Type B pancreatic cell (in vitro differentiated cells): ENCODE data around the gene NAALADL1. TPM values are rescaled to one million over a fixed set of nuclear protein-coding genes. Genes with fewer than 3 reads are reported as not detected.

ENCODE experiments used
- DNase-seq: peaks from one replicate; pipeline ENCODE4 v3.0.0; 2021; ENCODE audit warnings: mixed read lengths; ENCODE audit not compliant: unreplicated experiment; ENCODE audit errors: extremely low spot score
- H3K27ac Mint-ChIP-seq: 2 replicates; pipeline ENCODE4 v1.8.0; 2021; ENCODE audit warnings: mild to moderate bottlenecking, mixed read lengths
- H3K27me3 Mint-ChIP-seq: 2 replicates; pipeline ENCODE4 v1.8.0; 2021; ENCODE audit warnings: mixed read lengths
- H3K36me3 Mint-ChIP-seq: 2 replicates; pipeline ENCODE4 v1.8.0; 2021; ENCODE audit warnings: mixed read lengths
- H3K4me1 Mint-ChIP-seq: one replicate; pipeline ENCODE4 v1.8.0; 2021; ENCODE audit warnings: mixed read lengths; ENCODE audit not compliant: unreplicated experiment
- H3K4me3 Mint-ChIP-seq: 2 replicates; pipeline ENCODE4 v1.8.0; 2021; ENCODE audit warnings: mild to moderate bottlenecking, mixed read lengths
- H3K9me3 Mint-ChIP-seq: 2 replicates; pipeline ENCODE4 v1.8.0; 2021; ENCODE audit warnings: mixed read lengths
- total RNA-seq: library from RNA; stranded (reverse); gene quantifications from 2 replicates; pipeline ENCODE4 v1.2.1, GENCODE V29; 2021; ENCODE audit warnings: low replicate concordance
- TF ChIP-seq, protein P1 (sequence below): fragments of 200-600 bp; sonication (generic); conservative IDR thresholded peaks from 2 replicates; pipeline ENCODE4 v1.5.0; 2021; ENCODE audit warnings: antibody characterized with exemption, mild to moderate bottlenecking

Gene NAALADL1
- total RNA-seq, 1 donor from 2014 or later, result 1.2 TPM

DNA sequence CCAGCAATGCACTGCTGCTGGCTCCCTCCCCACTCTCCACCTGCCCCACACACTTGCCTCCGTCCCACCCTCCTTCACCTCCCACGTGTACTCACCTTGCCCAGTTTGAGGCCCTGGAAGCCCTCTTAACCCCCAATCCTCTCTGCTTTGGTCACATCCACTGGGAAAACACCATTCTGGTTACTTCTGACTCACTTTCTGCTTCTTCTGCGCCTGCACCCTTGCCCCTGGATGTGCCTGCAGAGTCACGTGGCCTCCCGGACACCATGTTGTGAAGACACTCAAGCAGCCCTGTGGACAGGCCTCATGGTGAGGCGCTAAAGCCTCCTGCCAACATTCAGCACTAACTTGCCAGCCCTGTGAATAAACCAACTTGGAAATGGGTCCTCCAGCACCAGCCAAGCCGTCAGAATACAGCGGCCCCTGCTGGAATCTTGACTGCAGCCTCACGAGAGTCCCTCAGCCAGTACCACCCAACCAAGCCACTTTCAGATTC, 2.6 kb upstream of the NAALADL1 start:
- Mint-ChIP-seq H3K4me1 (no peaks in the 10 kb centered on the region), H3K27me3 (no peaks in the 10 kb centered on the region), H3K36me3 (no peaks in the 10 kb centered on the region), H3K9me3 (no peaks in the 10 kb centered on the region), H3K4me3 (no peak overlapping the region), H3K27ac (no peak overlapping the region)
- no peak for DNase-seq
- TF ChIP-seq, protein P1, sequence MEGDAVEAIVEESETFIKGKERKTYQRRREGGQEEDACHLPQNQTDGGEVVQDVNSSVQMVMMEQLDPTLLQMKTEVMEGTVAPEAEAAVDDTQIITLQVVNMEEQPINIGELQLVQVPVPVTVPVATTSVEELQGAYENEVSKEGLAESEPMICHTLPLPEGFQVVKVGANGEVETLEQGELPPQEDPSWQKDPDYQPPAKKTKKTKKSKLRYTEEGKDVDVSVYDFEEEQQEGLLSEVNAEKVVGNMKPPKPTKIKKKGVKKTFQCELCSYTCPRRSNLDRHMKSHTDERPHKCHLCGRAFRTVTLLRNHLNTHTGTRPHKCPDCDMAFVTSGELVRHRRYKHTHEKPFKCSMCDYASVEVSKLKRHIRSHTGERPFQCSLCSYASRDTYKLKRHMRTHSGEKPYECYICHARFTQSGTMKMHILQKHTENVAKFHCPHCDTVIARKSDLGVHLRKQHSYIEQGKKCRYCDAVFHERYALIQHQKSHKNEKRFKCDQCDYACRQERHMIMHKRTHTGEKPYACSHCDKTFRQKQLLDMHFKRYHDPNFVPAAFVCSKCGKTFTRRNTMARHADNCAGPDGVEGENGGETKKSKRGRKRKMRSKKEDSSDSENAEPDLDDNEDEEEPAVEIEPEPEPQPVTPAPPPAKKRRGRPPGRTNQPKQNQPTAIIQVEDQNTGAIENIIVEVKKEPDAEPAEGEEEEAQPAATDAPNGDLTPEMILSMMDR, result peak; percentile 46

DNA sequence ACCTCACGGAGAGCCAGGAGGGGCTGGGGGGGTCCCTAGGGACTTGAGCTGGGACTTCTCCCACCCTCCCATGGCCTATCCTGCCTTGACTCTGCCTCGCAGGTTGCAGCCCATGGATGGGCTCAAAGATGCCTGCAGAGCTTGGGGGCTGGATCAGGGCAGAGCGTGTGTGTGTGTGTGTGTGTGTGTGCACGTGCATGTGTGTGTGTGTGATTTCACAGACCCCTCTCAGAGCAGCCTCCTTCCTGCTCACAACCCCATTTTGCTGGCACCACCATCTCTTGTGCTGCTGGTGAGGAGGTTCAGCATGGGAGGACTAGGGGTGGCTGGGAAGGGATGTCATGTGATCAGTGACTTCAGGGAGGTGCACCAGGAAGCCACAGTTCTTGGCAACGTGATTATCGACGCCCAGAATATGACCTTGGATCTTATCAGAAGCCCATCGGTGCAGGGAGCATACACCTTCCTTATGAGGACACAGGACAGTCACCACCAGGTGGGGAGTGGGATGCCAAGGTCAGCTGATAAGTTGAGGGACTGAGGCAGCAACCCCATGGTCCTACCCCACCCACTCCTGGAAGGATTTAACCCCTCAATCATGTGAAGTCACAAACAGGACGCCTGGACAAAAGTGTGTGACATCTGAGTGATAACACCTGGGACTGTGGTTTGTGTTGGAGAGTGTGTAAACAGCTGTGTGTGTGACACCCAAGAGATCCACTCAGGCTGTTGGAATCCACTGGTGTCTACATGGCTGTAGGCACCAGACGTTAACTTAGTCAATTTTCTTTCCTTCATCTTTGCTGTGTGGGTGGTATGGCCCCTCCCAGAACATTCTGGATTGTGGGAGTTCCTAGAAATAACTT, 1.8 kb upstream of the NAALADL1 start:
- no peaks in the 10 kb centered on the region for H3K4me1 Mint-ChIP-seq
- no peak overlapping the region for H3K4me3 Mint-ChIP-seq
- TF ChIP-seq, protein P1, result no peak
- H3K27me3 Mint-ChIP-seq, result no peaks in the 10 kb centered on the region
- H3K9me3 Mint-ChIP-seq, result no peaks in the 10 kb centered on the region
- no peak overlapping the region for H3K27ac Mint-ChIP-seq
- no peak for DNase-seq
- no peaks in the 10 kb centered on the region for H3K36me3 Mint-ChIP-seq

DNA sequence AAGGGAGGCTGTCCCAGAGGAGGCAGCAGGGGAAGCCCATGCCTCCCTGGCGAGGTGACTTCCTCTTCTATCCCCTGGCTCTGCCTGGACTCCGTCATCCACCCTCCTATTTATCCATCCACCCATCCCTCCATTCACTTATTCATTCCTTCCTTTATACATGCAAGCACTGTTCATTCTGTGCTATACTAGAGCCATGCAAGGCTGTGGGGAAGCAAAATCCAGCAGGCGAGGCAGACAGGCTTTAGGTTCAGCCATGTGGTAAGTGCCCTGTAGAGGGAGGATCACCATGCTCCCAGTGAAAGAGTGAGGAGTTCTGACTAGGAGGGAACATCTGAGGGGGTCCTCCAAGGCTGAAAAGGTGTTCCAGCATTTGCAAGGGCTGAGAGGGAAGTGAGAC, 1.2 kb upstream of the NAALADL1 start:
- no peaks in the 10 kb centered on the region for H3K27me3 Mint-ChIP-seq
- DNase-seq, result no peak
- TF ChIP-seq, protein P1, result no peak
- no peak overlapping the region for H3K4me3 Mint-ChIP-seq
- H3K9me3 Mint-ChIP-seq, result no peaks in the 10 kb centered on the region
- no peaks in the 10 kb centered on the region for H3K4me1 Mint-ChIP-seq
- no peaks in the 10 kb centered on the region for H3K36me3 Mint-ChIP-seq
- no peak overlapping the region for H3K27ac Mint-ChIP-seq

DNA sequence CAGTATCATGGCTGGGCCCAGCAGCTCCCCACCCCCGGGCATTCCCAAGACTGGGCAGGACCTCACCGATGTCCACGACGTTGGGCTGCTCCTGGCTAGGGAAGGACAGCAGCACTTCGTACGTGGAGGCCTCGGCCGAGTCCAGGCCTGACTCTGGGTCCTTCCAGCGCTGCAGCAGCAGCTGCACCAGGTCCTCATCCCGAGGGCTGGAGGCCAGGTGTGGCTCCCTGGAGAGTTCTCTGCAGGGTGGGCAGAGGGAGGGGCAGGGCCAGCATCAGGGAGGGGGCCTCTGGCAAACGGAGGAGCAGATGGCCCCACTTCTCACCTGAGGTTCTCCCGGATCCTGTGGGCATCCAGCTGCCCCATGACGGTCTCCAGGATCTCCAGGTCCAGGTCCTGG, 341 bp downstream of the NAALADL1 start:
- H3K4me1 Mint-ChIP-seq, result no peaks in the 10 kb centered on the region
- no peak overlapping the region for H3K27ac Mint-ChIP-seq
- no peak for DNase-seq
- TF ChIP-seq, protein P1, result no peak
- H3K4me3 Mint-ChIP-seq, result no peak overlapping the region
- no peaks in the 10 kb centered on the region for H3K9me3 Mint-ChIP-seq
- H3K36me3 Mint-ChIP-seq, result no peaks in the 10 kb centered on the region
- peaks cover 5% of the 10 kb centered on the region for H3K27me3 Mint-ChIP-seq

DNA sequence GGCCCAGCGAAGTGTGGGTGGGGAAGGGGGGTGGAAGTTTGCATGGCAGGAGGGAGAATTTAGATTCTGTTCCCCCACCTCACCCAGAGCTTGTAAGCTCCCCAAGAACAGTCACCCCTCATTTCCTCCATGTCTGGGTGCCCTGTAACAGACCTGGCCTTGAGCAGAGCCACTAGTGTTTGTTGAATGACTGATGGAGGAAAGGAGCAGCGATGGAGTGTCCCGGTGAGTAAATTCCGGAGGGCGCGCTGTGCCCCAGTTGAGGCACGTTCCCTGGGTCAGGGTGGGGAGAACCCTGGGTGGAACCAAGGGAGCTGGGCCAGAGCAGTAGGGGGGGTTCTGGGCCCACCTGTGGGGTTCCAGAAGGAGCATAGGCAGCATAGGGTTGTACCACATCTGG, 827 bp downstream of the NAALADL1 start:
- H3K9me3 Mint-ChIP-seq, result no peaks in the 10 kb centered on the region
- DNase-seq, result no peak
- no peak overlapping the region for H3K4me3 Mint-ChIP-seq
- no peaks in the 10 kb centered on the region for H3K4me1 Mint-ChIP-seq
- no peaks in the 10 kb centered on the region for H3K36me3 Mint-ChIP-seq
- TF ChIP-seq, protein P1, result no peak
- H3K27ac Mint-ChIP-seq, result no peak overlapping the region
- H3K27me3 Mint-ChIP-seq, result peaks cover 5% of the 10 kb centered on the region
